ENCODE data around the gene HSPB6.

Gene HSPB6

DNA sequence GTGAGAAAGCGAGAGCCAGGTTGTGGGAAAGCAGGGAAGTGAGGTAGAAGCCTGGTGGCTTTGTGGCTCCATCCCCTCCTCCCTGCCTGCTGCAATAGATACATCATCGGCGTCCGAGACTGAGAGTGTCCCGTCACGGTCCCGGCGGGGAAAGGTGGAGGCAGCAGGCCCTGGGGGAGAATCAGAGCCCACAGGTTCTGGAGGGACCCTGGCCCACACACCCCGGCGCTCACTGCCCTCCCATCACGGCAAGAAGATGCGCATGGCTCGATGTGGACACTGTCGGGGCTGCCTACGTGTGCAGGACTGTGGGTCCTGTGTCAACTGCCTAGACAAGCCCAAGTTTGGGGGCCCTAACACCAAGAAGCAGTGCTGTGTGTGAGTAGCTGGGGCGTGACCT lies 33.9 kb downstream of the HSPB6 start:
- Histone ChIP-seq H3K27me3 (ENCODE audit: control insufficient read depth, insufficient read depth, low read length) (no peaks in the 10 kb centered on the region), H3K4me3 (ENCODE audit: low read depth, low read length) (no peak overlapping the region), H3K27ac (no peak overlapping the region), H2AFZ (no peak overlapping the region), H3K4me1 (no peaks in the 10 kb centered on the region), H3K79me2 (peaks cover 40% of the 10 kb centered on the region), H3K9me3 (ENCODE audit: control insufficient read depth, low read length) (no peaks in the 10 kb centered on the region), H3K9ac (no peak overlapping the region), H3K36me3 (ENCODE audit: control insufficient read depth, insufficient read depth, low read length) (no peaks in the 10 kb centered on the region), H3K4me2 (ENCODE audit: low read length) (no peak overlapping the region)
- TF ChIP-seq, protein P1, sequence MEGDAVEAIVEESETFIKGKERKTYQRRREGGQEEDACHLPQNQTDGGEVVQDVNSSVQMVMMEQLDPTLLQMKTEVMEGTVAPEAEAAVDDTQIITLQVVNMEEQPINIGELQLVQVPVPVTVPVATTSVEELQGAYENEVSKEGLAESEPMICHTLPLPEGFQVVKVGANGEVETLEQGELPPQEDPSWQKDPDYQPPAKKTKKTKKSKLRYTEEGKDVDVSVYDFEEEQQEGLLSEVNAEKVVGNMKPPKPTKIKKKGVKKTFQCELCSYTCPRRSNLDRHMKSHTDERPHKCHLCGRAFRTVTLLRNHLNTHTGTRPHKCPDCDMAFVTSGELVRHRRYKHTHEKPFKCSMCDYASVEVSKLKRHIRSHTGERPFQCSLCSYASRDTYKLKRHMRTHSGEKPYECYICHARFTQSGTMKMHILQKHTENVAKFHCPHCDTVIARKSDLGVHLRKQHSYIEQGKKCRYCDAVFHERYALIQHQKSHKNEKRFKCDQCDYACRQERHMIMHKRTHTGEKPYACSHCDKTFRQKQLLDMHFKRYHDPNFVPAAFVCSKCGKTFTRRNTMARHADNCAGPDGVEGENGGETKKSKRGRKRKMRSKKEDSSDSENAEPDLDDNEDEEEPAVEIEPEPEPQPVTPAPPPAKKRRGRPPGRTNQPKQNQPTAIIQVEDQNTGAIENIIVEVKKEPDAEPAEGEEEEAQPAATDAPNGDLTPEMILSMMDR (IDR thresholded peaks at IDR 0.05): no peak

DNA sequence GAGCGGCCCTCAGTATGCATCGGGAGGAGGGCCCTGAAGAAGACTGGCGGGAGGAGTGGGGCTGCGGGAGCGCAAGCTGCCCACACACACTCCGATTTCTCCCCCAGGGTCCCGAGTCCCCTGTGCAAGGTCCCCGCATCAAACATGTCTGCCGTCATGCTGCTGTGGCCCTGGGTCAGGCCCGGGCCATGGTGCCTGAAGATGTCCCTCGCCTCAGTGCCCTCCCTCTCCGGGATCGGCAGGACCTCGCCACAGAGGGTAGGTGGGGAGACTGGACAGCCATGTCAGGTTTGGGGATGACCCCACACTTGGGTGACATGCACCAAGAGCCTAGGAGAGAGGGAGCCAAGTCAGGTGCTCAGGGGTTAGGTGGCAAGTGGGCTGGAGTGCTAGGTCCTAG lies 34.4 kb downstream of the HSPB6 start:
- H3K27ac ChIP-seq: no peak overlapping the region

GRCh38 chr19:35721374-35721773 lies 35.5 kb downstream of the HSPB6 start:
- Histone ChIP-seq H3K4me1 (no peaks in the 10 kb centered on the region), H3K27ac (no peak overlapping the region), H3K4me3 (ENCODE audit: low read depth, low read length) (no peak overlapping the region), H3K36me3 (ENCODE audit: control insufficient read depth, insufficient read depth, low read length) (no peaks in the 10 kb centered on the region), H3K9ac (no peak overlapping the region), H3K9me3 (ENCODE audit: control insufficient read depth, low read length) (no peaks in the 10 kb centered on the region), H2AFZ (no peak overlapping the region), H3K79me2 (peaks cover 40% of the 10 kb centered on the region), H3K4me2 (ENCODE audit: low read length) (no peak overlapping the region), H3K27me3 (ENCODE audit: control insufficient read depth, insufficient read depth, low read length) (no peaks in the 10 kb centered on the region)
- TF ChIP-seq, protein P1 (IDR thresholded peaks at IDR 0.05): no peak

More for the DNA sequence above, 34.4 kb downstream of the HSPB6 start:
- no peaks in the 10 kb centered on the region for H3K4me1 ChIP-seq
- no peak overlapping the region for H3K4me3 ChIP-seq (ENCODE audit: low read depth, low read length)
- no peaks in the 10 kb centered on the region for H3K36me3 ChIP-seq (ENCODE audit: control insufficient read depth, insufficient read depth, low read length)
- H3K9ac ChIP-seq: no peak overlapping the region
- no peaks in the 10 kb centered on the region for H3K9me3 ChIP-seq (ENCODE audit: control insufficient read depth, low read length)
- H3K4me2 ChIP-seq (ENCODE audit: low read length): no peak overlapping the region
- peaks cover 40% of the 10 kb centered on the region for H3K79me2 ChIP-seq
- no peaks in the 10 kb centered on the region for H3K27me3 ChIP-seq (ENCODE audit: control insufficient read depth, insufficient read depth, low read length)
- no peak overlapping the region for H2AFZ ChIP-seq
- TF ChIP-seq, protein P1 (IDR thresholded peaks at IDR 0.05): no peak

GRCh38 chr19:35720648-35721047 lies 36.2 kb downstream of the HSPB6 start:
- Histone ChIP-seq H3K36me3 (ENCODE audit: control insufficient read depth, insufficient read depth, low read length) (no peaks in the 10 kb centered on the region), H3K4me2 (ENCODE audit: low read length) (no peak overlapping the region), H3K9me3 (ENCODE audit: control insufficient read depth, low read length) (no peaks in the 10 kb centered on the region), H3K27ac (no peak overlapping the region), H2AFZ (no peak overlapping the region), H3K4me1 (peaks cover 4% of the 10 kb centered on the region), H3K9ac (no peak overlapping the region), H3K27me3 (ENCODE audit: control insufficient read depth, insufficient read depth, low read length) (no peaks in the 10 kb centered on the region), H3K79me2 (peaks cover 40% of the 10 kb centered on the region), H3K4me3 (ENCODE audit: low read depth, low read length) (no peak overlapping the region)
- TF ChIP-seq, protein P1 (IDR thresholded peaks at IDR 0.05): no peak

GRCh38 chr19:35720163-35720524 lies 36.7 kb downstream of the HSPB6 start:
- Histone ChIP-seq H3K4me1 (peaks cover 7% of the 10 kb centered on the region), H3K27ac (no peak overlapping the region), H3K36me3 (ENCODE audit: control insufficient read depth, insufficient read depth, low read length) (no peaks in the 10 kb centered on the region), H3K9me3 (ENCODE audit: control insufficient read depth, low read length) (no peaks in the 10 kb centered on the region), H3K4me3 (ENCODE audit: low read depth, low read length) (no peak overlapping the region), H3K9ac (no peak overlapping the region), H3K79me2 (peaks cover 38% of the 10 kb centered on the region), H2AFZ (no peak overlapping the region), H3K27me3 (ENCODE audit: control insufficient read depth, insufficient read depth, low read length) (no peaks in the 10 kb centered on the region), H3K4me2 (ENCODE audit: low read length) (no peak overlapping the region)
- TF ChIP-seq, protein P1 (IDR thresholded peaks at IDR 0.05): no peak

Data from parathyroid adenoma (tissue), 2 donors.